Neural progenitor cell (in vitro differentiated cells): ENCODE results near the gene NODAL.

Experiments used
- EZH2 ChIP-seq: fragments of 200-600 bp; sonication (generic); IDR thresholded peaks from 2 replicates; pipeline ENCODE4 v1.6.1; 2017; ENCODE audit warnings: antibody characterized with exemption, mild to moderate bottlenecking, moderate library complexity
- TF ChIP-seq, protein P1 (sequence below): fragments of 200-600 bp; sonication (generic); IDR thresholded peaks from 2 replicates; pipeline ENCODE4 v1.5.1; 2017; ENCODE audit warnings: antibody characterized with exemption, mild to moderate bottlenecking

DNA sequence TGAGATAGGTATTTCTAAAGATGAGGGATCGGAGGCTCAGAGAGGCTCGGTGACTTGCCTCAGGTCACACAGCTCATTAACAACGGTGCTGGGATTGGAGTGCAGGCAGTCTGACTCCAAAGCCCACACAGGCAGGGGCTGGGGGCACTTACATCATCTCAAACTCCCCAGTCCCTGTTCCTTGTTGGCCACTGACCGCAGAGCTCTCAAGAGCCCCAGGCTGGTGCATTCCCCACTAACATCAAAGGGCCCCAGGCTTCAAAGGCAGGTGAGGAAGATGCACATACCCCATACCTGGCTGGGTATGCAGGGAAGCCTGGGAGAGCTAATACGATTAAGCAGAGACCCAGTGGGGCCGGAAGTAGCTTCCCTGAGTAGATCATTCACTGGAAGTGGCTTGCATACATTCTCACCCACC, 13.7 kb upstream of the NODAL start:
- TF ChIP-seq, protein P1, sequence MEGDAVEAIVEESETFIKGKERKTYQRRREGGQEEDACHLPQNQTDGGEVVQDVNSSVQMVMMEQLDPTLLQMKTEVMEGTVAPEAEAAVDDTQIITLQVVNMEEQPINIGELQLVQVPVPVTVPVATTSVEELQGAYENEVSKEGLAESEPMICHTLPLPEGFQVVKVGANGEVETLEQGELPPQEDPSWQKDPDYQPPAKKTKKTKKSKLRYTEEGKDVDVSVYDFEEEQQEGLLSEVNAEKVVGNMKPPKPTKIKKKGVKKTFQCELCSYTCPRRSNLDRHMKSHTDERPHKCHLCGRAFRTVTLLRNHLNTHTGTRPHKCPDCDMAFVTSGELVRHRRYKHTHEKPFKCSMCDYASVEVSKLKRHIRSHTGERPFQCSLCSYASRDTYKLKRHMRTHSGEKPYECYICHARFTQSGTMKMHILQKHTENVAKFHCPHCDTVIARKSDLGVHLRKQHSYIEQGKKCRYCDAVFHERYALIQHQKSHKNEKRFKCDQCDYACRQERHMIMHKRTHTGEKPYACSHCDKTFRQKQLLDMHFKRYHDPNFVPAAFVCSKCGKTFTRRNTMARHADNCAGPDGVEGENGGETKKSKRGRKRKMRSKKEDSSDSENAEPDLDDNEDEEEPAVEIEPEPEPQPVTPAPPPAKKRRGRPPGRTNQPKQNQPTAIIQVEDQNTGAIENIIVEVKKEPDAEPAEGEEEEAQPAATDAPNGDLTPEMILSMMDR, result no peak
- TF ChIP-seq EZH2, result no peak
